ENCODE data around the gene AFAP1. TPM values are rescaled to one million over a fixed set of nuclear protein-coding genes. Genes with fewer than 3 reads are reported as not detected.

The AFAP1 gene
- polyA plus RNA-seq, 1 experiment: 61.7 TPM

DNA sequence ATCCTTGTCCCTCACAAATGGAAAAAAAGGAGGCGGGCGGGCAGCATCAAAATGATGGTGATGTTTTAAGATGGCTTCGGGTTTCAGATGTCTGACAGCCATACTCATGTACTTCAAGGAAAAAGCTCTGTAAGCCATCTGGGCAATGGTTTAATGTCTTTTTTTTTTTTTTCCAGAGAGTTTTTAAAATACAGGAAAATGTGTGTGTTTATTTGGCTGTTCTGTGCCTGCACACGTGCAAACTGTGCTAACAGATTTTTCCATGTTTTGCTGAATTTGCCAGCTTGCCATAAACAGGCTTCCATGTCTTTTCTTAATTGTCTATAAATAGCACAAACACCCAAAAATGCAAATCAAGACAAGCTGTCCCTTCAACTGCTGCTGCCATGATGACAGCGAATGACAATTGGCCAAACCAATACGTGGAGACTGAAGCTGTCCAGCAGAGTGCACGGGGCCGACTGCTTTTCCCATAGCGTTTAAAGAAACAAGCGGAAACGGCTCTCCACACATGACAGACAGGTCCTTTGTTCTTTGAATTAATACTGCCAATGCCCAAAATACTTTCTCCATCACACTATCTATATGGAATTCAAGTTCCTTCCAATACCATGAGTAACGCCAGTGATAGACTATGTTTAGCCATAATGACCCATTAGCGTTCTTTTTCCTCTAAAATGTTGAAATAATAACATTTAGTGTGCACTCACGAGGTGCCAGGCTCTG is 35.7 kb downstream of the AFAP1 start:
- Histone ChIP-seq H3K4me3 (ENCODE audit: low read depth, low read length) (peak overlapping the region; percentile 31), H3K27ac (ENCODE audit: low read depth, low read length) (peak overlapping the region; percentile 97), H3K9me3 (ENCODE audit: control insufficient read depth, insufficient read depth, low read length) (no peaks in the 10 kb centered on the region), H3K27me3 (ENCODE audit: control insufficient read depth, insufficient read depth, low read length) (no peaks in the 10 kb centered on the region)
- peak; percentile 68 for DNase-seq (ENCODE audit: low read depth, low spot score)
- ChIA-PET CTCF (no interaction called here), POLR2A (interaction anchor here (0.8 to 1.3 kb wide), 4 partner anchors 11 to 92 kb away, joined by 4 to 6 read pairs (median 4); no protein-coding TSS in a partner anchor)
- TF ChIP-seq, protein P1, sequence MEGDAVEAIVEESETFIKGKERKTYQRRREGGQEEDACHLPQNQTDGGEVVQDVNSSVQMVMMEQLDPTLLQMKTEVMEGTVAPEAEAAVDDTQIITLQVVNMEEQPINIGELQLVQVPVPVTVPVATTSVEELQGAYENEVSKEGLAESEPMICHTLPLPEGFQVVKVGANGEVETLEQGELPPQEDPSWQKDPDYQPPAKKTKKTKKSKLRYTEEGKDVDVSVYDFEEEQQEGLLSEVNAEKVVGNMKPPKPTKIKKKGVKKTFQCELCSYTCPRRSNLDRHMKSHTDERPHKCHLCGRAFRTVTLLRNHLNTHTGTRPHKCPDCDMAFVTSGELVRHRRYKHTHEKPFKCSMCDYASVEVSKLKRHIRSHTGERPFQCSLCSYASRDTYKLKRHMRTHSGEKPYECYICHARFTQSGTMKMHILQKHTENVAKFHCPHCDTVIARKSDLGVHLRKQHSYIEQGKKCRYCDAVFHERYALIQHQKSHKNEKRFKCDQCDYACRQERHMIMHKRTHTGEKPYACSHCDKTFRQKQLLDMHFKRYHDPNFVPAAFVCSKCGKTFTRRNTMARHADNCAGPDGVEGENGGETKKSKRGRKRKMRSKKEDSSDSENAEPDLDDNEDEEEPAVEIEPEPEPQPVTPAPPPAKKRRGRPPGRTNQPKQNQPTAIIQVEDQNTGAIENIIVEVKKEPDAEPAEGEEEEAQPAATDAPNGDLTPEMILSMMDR (IDR thresholded peaks at IDR 0.05; ENCODE audit: low read depth, low read length): no peak

- POLR2A ChIA-PET: interaction anchor here (1.0 kb wide), 1 partner anchor 9 kb away, joined by 3 read pairs; no protein-coding TSS in a partner anchor
- H3K27me3 ChIP-seq (ENCODE audit: control insufficient read depth, insufficient read depth, low read length): no peaks in the 10 kb centered on the region
- TF ChIP-seq, protein P1 (IDR thresholded peaks at IDR 0.05; ENCODE audit: low read depth, low read length): no peak
- DNase-seq (ENCODE audit: low read depth, low spot score): no peak
- no peak overlapping the region for H3K4me3 ChIP-seq (ENCODE audit: low read depth, low read length)
- H3K27ac ChIP-seq (ENCODE audit: low read depth, low read length): peak overlapping the region; percentile 62
- no peaks in the 10 kb centered on the region for H3K9me3 ChIP-seq (ENCODE audit: control insufficient read depth, insufficient read depth, low read length)
- CTCF ChIA-PET: interaction anchor here (1.0 to 1.5 kb wide), 2 partner anchors 99 to 101 kb away, joined by 4 to 5 read pairs; no protein-coding TSS in a partner anchor
Observed at GRCh38 chr4:7902826-7903225, 36.8 kb downstream of the AFAP1 start.

DNA sequence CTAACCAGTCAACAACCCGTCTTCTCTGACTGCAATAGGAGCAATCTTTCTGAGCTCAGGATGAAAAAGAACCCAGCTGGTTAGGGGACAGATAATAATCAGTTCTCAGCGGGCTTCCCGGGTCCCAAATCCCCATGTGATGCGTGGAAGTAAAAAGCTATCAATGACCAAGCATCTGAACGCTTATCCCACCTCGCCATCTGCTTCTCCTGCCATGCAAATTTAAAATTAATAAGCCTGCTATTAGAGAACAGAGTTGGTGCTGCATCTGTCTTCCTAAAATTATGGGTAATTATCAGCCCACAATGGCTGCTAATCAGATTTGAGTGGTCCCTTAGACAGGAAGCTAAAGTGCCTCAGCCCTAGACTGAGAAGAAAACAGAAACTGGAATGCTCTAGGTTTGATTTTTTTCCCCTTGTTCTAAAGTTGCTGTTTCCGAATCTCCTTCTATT is 37.5 kb downstream of the AFAP1 start:
- CTCF ChIA-PET: interaction anchor here (1.0 to 1.5 kb wide), 2 partner anchors 98 to 100 kb away, joined by 4 to 5 read pairs; no protein-coding TSS in a partner anchor
- no peak overlapping the region for H3K27ac ChIP-seq (ENCODE audit: low read depth, low read length)
- H3K9me3 ChIP-seq (ENCODE audit: control insufficient read depth, insufficient read depth, low read length): no peaks in the 10 kb centered on the region
- no peak for DNase-seq (ENCODE audit: low read depth, low spot score)
- H3K4me3 ChIP-seq (ENCODE audit: low read depth, low read length): no peak overlapping the region
- TF ChIP-seq, protein P1 (IDR thresholded peaks at IDR 0.05; ENCODE audit: low read depth, low read length): no peak
- H3K27me3 ChIP-seq (ENCODE audit: control insufficient read depth, insufficient read depth, low read length): no peaks in the 10 kb centered on the region
- POLR2A ChIA-PET: interaction anchor here (0.6 to 1.0 kb wide), 2 partner anchors 9 to 29 kb away, joined by 3 read pairs; no protein-coding TSS in a partner anchor

DNA sequence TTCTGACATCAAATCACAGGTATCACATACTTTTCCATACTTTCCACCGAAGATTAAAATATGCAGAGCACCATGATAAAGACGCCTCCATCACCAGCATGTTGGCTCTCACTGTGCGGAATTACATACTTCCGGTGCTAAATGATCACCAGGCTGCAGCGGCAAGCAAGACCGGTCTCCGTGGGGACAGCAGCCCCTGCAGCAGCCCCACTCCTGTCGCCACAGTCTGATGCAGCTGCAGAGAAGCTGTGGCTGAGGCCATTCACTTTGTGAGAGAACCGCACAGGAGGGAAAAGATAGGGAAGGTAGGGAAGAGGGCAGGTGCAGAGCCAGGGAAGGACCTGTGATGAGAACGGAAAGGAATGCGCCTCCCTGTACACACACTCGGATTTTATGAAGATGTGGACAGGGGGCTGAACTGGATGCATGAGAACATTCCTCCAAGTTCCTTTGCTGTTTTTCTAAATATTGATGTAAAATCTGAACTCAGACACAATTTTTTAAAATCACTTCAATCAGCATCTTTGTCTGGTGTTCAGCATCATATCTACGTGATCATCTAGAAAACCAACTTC is 38.3 kb downstream of the AFAP1 start:
- Histone ChIP-seq H3K27ac (ENCODE audit: low read depth, low read length) (peak overlapping the region; percentile 47), H3K4me3 (ENCODE audit: low read depth, low read length) (no peak overlapping the region), H3K9me3 (ENCODE audit: control insufficient read depth, insufficient read depth, low read length) (no peaks in the 10 kb centered on the region), H3K27me3 (ENCODE audit: control insufficient read depth, insufficient read depth, low read length) (no peaks in the 10 kb centered on the region)
- ChIA-PET CTCF (interaction anchor here (1.5 kb wide), 1 partner anchor 97 kb away, joined by 5 read pairs; no protein-coding TSS in a partner anchor), POLR2A (no interaction called here)
- TF ChIP-seq, protein P1 (IDR thresholded peaks at IDR 0.05; ENCODE audit: low read depth, low read length): no peak
- no peak for DNase-seq (ENCODE audit: low read depth, low spot score)

Measured in AG04450 (cell line).